ENCODE measurements around the gene FERMT3. TPM values are rescaled to one million over a fixed set of nuclear protein-coding genes. Genes with fewer than 3 reads are reported as not detected.

Gene FERMT3
- polyA plus RNA-seq, 4 donors = 11.4 to 32.2 (median 23.5) TPM

GRCh38 chr11:64232182-64232966, 25.9 kb downstream of the FERMT3 start:
- DNase-seq = no peak
- H3K4me1 ChIP-seq (ENCODE audit: control insufficient read depth in 3 of 3, insufficient read depth in 2 of 3, low read depth in 1 of 3, low read length in 2 of 3) = peaks cover 0 to 51% (median 2%) of the 10 kb centered on the region in 3 donors
- peaks cover 0 to 27% (median 0%) of the 10 kb centered on the region in 3 donors for H3K36me3 ChIP-seq (ENCODE audit: control insufficient read depth in 3 of 3, insufficient read depth in 2 of 3, low read depth in 1 of 3, low read length in 3 of 3)
- H3K27me3 ChIP-seq (ENCODE audit: control insufficient read depth in 3 of 3, insufficient read depth in 3 of 3, low read length in 3 of 3) = no peaks in the 10 kb centered on the region
- 78 to 85% (median 82%) methylated on average over 14 to 15 of the region's 15 CpGs for WGBS, 3 donors
- H3K4me3 ChIP-seq (ENCODE audit: low read depth in 1 of 3, low read length in 3 of 3) = no peak overlapping the region
- no peak for FAIRE-seq
- no peaks in the 10 kb centered on the region for H3K9me3 ChIP-seq (ENCODE audit: control insufficient read depth in 2 of 2, insufficient read depth in 1 of 2, low read depth in 1 of 2, low read length in 1 of 2)
- no peak overlapping the region for H3K27ac ChIP-seq (ENCODE audit: low read depth in 1 of 3, low read length in 2 of 3)

GRCh38 chr11:64232967-64233315, 26.4 kb downstream of the FERMT3 start:
- Histone ChIP-seq H3K36me3 (ENCODE audit: control insufficient read depth in 3 of 3, insufficient read depth in 2 of 3, low read depth in 1 of 3, low read length in 3 of 3) (peaks cover 0 to 33% (median 0%) of the 10 kb centered on the region in 3 donors), H3K27ac (ENCODE audit: low read depth in 1 of 3, low read length in 2 of 3) (no peak overlapping the region), H3K9me3 (ENCODE audit: control insufficient read depth in 2 of 2, insufficient read depth in 1 of 2, low read depth in 1 of 2, low read length in 1 of 2) (no peaks in the 10 kb centered on the region), H3K4me1 (ENCODE audit: control insufficient read depth in 3 of 3, insufficient read depth in 2 of 3, low read depth in 1 of 3, low read length in 2 of 3) (peaks cover 0 to 54% (median 2%) of the 10 kb centered on the region in 3 donors), H3K4me3 (ENCODE audit: low read depth in 1 of 3, low read length in 3 of 3) (no peak overlapping the region), H3K27me3 (ENCODE audit: control insufficient read depth in 3 of 3, insufficient read depth in 3 of 3, low read length in 3 of 3) (no peaks in the 10 kb centered on the region)
- no peak for DNase-seq
- no peak for FAIRE-seq
- WGBS, 3 donors = 86 to 88% (median 88%) methylated on average over 8 of the region's 8 CpGs

- FAIRE-seq (no peak), DNase-seq (peak; percentile 63 to 80)
- H3K9me3 ChIP-seq (ENCODE audit: control insufficient read depth in 2 of 2, insufficient read depth in 1 of 2, low read depth in 1 of 2, low read length in 1 of 2) = no peaks in the 10 kb centered on the region
- 3 to 7% (median 5%) methylated on average over 17 to 62 of the region's 62 CpGs for WGBS, 3 donors
- H3K36me3 ChIP-seq (ENCODE audit: control insufficient read depth in 3 of 3, insufficient read depth in 2 of 3, low read depth in 1 of 3, low read length in 3 of 3) = peaks cover 0 to 44% (median 0%) of the 10 kb centered on the region in 3 donors
- peak within 1 kb of the TSS; percentile 33 to 81 (median 39) for H3K27ac ChIP-seq (ENCODE audit: low read depth in 1 of 3, low read length in 2 of 3)
- H3K4me1 ChIP-seq (ENCODE audit: control insufficient read depth in 3 of 3, insufficient read depth in 2 of 3, low read depth in 1 of 3, low read length in 2 of 3) = peaks cover 0 to 56% (median 2%) of the 10 kb centered on the region in 3 donors
- no peaks in the 10 kb centered on the region for H3K27me3 ChIP-seq (ENCODE audit: control insufficient read depth in 3 of 3, insufficient read depth in 3 of 3, low read length in 3 of 3)
- peak within 1 kb of the TSS; percentile 61 to 82 (median 74) for H3K4me3 ChIP-seq (ENCODE audit: low read depth in 1 of 3, low read length in 3 of 3)
These were observed 27.5 kb downstream of the FERMT3 start, which contains the start of gene VEGFB for GRCh38 chr11:64233913-64234586. Gene VEGFB (plus strand): TSS chr11:64234584. CDS start chr11:64234834, 250 bp downstream.

GRCh38 chr11:64234647-64235379, 28.3 kb downstream of the FERMT3 start:
- Histone ChIP-seq H3K9me3 (ENCODE audit: control insufficient read depth in 2 of 2, insufficient read depth in 1 of 2, low read depth in 1 of 2, low read length in 1 of 2) (no peaks in the 10 kb centered on the region), H3K4me1 (ENCODE audit: control insufficient read depth in 3 of 3, insufficient read depth in 2 of 3, low read depth in 1 of 3, low read length in 2 of 3) (peaks cover 0 to 51% (median 0%) of the 10 kb centered on the region in 3 donors), H3K4me3 (ENCODE audit: low read depth in 1 of 3, low read length in 3 of 3) (peak overlapping the region; percentile 61 to 82 (median 68)), H3K27ac (ENCODE audit: low read depth in 1 of 3, low read length in 2 of 3) (peak overlapping the region in 2 of 3 donors; percentile 33 to 59), H3K36me3 (ENCODE audit: control insufficient read depth in 3 of 3, insufficient read depth in 2 of 3, low read depth in 1 of 3, low read length in 3 of 3) (peaks cover 0 to 49% (median 0%) of the 10 kb centered on the region in 3 donors), H3K27me3 (ENCODE audit: control insufficient read depth in 3 of 3, insufficient read depth in 3 of 3, low read length in 3 of 3) (no peaks in the 10 kb centered on the region)
- FAIRE-seq (no peak), DNase-seq (peak; percentile 68 to 84)
- WGBS, 3 donors = 1 to 2% (median 1%) methylated on average over 28 to 80 of the region's 80 CpGs

GRCh38 chr11:64235437-64236161, 29.1 kb downstream of the FERMT3 start:
- 72 to 84% (median 76%) methylated on average over 12 of the region's 12 CpGs for WGBS, 3 donors
- H3K4me1 ChIP-seq (ENCODE audit: control insufficient read depth in 3 of 3, insufficient read depth in 2 of 3, low read depth in 1 of 3, low read length in 2 of 3) = peaks cover 0 to 58% (median 0%) of the 10 kb centered on the region in 3 donors
- no peak for FAIRE-seq

GRCh38 chr11:64237484-64237951, 31.0 kb downstream of the FERMT3 start:
- peaks cover 0 to 51% (median 0%) of the 10 kb centered on the region in 3 donors for H3K4me1 ChIP-seq (ENCODE audit: control insufficient read depth in 3 of 3, insufficient read depth in 2 of 3, low read depth in 1 of 3, low read length in 2 of 3)
- WGBS, 3 donors = 10 to 57% (median 42%) methylated on average over 12 of the region's 12 CpGs
- no peaks in the 10 kb centered on the region for H3K27me3 ChIP-seq (ENCODE audit: control insufficient read depth in 3 of 3, insufficient read depth in 3 of 3, low read length in 3 of 3)
- peak overlapping the region; percentile 12 to 72 (median 69) for H3K27ac ChIP-seq (ENCODE audit: low read depth in 1 of 3, low read length in 2 of 3)
- peak overlapping the region in 1 of 3 donors; percentile 4 for H3K4me3 ChIP-seq (ENCODE audit: low read depth in 1 of 3, low read length in 3 of 3)
- DNase-seq (peak; percentile 83 to 84), FAIRE-seq (no peak)
- H3K36me3 ChIP-seq (ENCODE audit: control insufficient read depth in 3 of 3, insufficient read depth in 2 of 3, low read depth in 1 of 3, low read length in 3 of 3) = peaks cover 0 to 48% (median 0%) of the 10 kb centered on the region in 3 donors
- no peaks in the 10 kb centered on the region for H3K9me3 ChIP-seq (ENCODE audit: control insufficient read depth in 2 of 2, insufficient read depth in 1 of 2, low read depth in 1 of 2, low read length in 1 of 2)

More at GRCh38 chr11:64235437-64236161, 29.1 kb downstream of the FERMT3 start:
- no peaks in the 10 kb centered on the region for H3K9me3 ChIP-seq (ENCODE audit: control insufficient read depth in 2 of 2, insufficient read depth in 1 of 2, low read depth in 1 of 2, low read length in 1 of 2)
- peaks cover 0 to 50% (median 0%) of the 10 kb centered on the region in 3 donors for H3K36me3 ChIP-seq (ENCODE audit: control insufficient read depth in 3 of 3, insufficient read depth in 2 of 3, low read depth in 1 of 3, low read length in 3 of 3)
- peak overlapping the region in 2 of 3 donors; percentile 68 to 82 for H3K4me3 ChIP-seq (ENCODE audit: low read depth in 1 of 3, low read length in 3 of 3)
- H3K27ac ChIP-seq (ENCODE audit: low read depth in 1 of 3, low read length in 2 of 3) = peak overlapping the region in 2 of 3 donors; percentile 33 to 59
- no peaks in the 10 kb centered on the region for H3K27me3 ChIP-seq (ENCODE audit: control insufficient read depth in 3 of 3, insufficient read depth in 3 of 3, low read length in 3 of 3)
- DNase-seq = no peak

- peak overlapping the region; percentile 12 to 72 (median 69) for H3K27ac ChIP-seq (ENCODE audit: low read depth in 1 of 3, low read length in 2 of 3)
- no peaks in the 10 kb centered on the region for H3K9me3 ChIP-seq (ENCODE audit: control insufficient read depth in 2 of 2, insufficient read depth in 1 of 2, low read depth in 1 of 2, low read length in 1 of 2)
- H3K27me3 ChIP-seq (ENCODE audit: control insufficient read depth in 3 of 3, insufficient read depth in 3 of 3, low read length in 3 of 3) = no peaks in the 10 kb centered on the region
- no peak overlapping the region for H3K4me3 ChIP-seq (ENCODE audit: low read depth in 1 of 3, low read length in 3 of 3)
- H3K36me3 ChIP-seq (ENCODE audit: control insufficient read depth in 3 of 3, insufficient read depth in 2 of 3, low read depth in 1 of 3, low read length in 3 of 3) = peaks cover 0 to 50% (median 0%) of the 10 kb centered on the region in 3 donors
- H3K4me1 ChIP-seq (ENCODE audit: control insufficient read depth in 3 of 3, insufficient read depth in 2 of 3, low read depth in 1 of 3, low read length in 2 of 3) = peaks cover 0 to 57% (median 0%) of the 10 kb centered on the region in 3 donors
- no peak for FAIRE-seq
- WGBS, 3 donors = 44 to 66% (median 55%) methylated on average over 9 of the region's 9 CpGs
- DNase-seq = no peak
These were observed 31.6 kb downstream of the FERMT3 start for GRCh38 chr11:64238076-64238475.
